Measurements from ENCODE around the gene ZCCHC8.

DNA sequence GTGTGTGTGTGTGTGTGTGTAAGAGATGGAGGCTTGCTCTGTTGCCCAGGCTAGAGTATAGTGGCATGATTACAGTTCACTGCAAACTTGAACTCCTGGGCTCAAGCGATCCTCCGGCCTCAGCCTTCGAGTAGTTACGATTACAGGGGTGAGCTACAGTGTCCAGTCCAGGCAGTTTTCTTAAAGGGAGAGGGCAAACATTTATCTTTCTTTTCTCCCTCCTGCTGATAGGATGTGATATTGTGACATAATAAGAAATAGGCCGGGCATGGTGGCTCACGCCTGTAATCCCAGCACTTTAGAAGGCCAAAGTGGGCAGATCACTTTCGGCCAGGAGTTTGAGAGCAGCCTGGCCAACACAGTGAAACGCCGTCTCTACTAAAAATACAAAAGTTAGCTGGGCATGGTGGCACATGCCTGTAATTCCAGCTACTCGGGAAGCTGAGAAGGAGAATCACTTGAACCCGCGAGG, 46.4 kb downstream of the ZCCHC8 start:
- TF ChIP-seq POLR2A (IDR thresholded peaks at IDR 0.05; ENCODE audit: low read length): no peak
- TF ChIP-seq GATA1 (IDR thresholded peaks at IDR 0.05; ENCODE audit: low read depth, low read length): no peak

Measured in erythroblast (primary cell).